Fibroblast of skin of right quadriceps (primary cell): ENCODE data around the gene PTK6.
"Not testable (repeated sequence)": the region's sequence is repeated elsewhere in the genome, so short reads cannot be mapped to it uniquely, and the experiment has no call there.

Experiments used
- DNase-seq: peaks from one replicate; pipeline ENCODE4 v3.0.0-alpha.2; 2013

The PTK6 gene

DNA sequence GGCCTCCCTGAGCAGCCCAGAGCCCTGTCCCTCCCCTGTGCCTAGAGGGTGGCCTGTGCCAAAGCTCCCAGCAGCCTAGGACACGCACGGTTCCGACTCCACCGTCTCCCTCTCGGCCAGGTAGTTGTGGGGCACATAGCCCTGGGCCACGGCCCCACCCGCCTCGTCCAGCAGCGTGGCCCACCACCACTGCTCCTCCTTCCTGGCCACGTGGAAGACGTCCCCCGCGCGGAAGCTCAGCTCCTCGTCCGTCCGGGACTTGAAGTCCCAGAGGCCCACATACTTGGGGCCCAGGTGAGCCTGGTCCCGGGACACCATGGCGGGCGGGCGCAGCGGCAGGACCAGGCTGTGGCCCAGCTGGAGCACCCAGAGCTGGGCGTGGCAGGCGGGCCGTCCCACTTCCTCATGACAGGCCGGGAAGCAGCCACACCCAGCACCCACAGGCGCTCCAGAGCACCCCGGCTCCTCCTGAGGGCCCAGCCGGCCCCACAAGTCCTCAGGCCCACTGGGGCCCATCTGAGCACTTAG is at the start of gene PTK6:
Gene PTK6 (minus strand): TSS at position 380 of the 528 bp plus-strand sequence. CDS start 62 bp downstream, at position 318.
- DNase-seq = no peak

DNA sequence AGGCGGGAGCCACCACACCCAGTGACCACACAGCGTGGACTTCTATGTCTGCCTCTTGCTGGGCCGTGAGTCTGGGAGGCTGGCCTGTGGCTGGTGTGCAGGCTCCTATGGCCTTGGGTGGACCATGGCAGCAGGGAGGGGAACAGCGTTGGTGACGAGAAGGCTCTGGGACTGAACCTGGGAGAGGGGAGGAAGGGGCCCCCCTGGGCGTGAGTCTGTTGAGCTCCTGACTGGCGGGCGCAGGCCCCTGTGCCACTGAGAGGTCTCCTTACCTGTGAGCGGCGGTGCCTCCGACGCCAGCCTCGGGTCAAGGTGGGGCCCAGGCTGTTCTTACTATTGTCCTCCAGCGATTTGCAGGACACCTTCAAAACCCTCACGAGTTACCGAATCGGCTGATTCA is 49.6 kb upstream of the PTK6 start:
- DNase-seq = no peak

DNA sequence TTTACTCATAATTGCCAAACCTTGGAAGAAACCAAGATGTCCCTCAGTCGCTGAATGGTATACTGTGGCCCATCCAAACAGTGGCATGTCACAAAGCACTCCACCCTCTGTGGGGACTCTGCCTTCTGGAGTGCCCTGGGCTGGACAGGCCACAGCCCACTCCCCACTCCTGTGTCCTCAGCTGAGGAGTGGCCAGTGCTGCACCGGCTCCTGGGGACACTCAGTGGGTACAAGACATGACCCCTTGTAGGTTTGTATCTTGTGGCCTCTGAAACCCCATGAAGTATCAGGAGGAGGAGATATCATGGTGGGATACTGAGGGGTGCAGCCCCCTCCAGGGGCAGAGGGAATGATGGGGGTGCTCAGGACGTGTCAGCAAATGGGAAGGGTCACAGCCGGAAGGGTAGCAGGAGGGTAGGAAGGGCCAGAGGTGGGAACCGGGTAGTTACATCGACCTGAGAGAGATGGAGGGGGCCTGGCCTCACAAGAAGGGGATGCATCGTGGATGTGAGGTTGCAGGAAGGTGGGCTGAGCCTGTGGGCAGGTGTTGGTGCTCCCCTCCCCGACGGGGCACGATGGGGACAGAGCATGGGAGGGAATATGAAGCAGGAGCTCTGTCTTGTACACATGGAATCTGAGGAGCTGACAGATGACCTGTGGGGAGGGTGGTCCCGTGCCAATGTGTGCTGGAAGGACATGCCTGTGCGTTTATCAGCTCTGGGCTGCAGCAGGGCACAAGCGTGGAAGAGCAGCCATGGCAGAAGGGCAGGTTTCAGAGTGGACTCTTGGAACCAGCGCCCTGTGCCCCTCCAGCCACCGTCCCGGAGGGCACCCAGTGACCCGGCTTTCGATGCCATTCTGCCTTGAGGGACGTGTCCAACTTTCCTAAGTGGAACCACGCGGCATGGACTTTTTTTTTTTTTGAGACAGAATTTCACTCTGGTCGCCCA is 48.7 kb upstream of the PTK6 start:
- DNase-seq = no peak

DNA sequence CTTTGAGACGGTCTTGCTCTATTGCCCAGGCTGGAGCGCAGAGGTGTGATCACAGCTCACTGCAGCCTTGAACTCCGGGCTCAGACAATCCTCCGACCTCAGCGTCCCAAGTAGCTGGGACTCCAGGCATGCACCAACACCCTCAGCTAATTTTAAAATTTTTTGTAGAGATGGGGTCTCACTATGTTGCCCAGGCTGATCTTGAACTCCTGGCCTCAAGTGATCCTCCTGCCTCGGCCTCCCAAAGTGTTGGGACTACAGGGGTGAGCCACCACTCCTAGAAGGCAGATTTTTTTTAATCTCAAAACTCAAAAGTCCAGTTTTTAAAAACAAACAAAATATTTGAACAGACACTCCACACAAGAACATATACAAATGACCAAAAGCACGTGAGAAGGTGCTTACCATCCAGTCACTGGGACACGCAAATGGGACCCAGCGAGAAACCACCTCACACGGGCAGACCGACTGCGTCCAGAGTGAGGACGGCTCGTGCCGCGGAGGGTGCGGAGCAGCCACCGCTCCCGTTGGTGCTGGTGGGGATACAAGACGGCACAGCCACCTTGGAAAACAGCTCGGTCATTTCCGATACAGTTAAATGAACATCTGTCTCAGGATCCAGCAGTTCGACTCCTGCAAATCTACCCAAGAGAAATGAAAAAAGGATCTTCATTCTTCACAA is 45.3 kb upstream of the PTK6 start:
- no peak for DNase-seq

DNA sequence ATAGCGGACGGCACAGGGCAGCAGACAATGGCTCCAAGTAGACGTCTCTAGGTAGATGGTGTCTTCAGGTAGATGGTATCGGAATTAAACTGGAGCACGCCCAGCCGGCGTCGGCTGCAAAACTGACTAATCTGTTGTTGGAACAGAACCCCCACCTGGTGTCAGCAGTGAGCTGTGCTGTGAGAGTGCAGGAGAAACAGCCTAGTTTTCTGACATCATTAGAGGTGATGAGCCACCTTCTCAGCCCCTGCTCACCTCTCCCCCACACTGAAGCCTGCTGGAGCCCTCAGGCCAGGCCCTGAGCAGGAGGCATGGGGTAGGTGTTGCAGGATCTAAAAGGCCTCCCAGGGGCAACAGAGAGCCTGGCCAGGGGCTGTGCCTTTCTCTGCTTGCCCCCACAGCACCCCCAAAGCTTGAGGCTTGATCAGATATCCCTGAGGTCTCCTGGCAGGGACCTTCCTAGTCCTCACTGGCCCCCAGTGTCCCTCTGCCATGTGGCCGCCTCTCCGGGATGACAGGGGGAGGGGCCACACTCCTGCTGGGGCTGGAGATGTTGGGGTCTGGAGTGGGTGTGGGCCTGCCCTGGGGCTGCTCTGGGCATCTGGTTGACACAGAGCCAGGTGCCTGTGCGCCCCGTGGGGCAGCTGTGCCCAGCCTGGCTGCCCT is 43.8 kb upstream of the PTK6 start:
- peak; percentile 36 for DNase-seq

DNA sequence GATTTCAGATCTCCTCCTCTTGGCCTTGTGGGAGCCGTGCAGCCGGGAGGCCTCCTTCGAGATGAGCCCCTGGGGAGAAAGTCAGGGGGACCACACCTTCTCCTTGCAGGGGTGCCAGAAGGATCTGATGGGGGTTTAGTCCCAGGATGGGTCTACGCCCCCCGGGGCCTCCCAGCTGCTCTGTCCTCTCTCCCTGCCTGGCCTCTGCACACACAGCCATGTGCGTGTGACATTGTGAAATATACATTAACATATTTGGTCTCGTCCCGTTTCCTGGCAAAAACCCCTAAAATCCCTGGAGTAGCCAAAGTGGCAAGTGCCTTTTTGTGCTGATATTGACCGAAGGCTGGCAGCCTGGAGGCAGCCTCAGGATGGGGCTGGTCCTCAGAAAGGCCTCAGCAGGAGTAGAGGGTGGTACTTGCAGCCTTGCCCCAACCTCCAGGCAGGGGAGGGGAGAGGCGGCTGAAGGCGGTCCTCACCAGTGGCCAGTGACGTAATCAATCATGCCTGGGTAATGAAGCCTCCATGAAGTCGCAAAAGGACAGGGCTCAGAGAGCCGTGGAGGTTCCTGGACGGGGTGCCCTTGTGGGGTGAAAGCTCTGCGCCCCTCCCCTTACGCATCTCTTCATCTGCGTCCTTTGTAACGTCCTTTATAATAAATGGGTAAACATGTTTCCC is 42.0 kb upstream of the PTK6 start:
- DNase-seq = no peak

DNA sequence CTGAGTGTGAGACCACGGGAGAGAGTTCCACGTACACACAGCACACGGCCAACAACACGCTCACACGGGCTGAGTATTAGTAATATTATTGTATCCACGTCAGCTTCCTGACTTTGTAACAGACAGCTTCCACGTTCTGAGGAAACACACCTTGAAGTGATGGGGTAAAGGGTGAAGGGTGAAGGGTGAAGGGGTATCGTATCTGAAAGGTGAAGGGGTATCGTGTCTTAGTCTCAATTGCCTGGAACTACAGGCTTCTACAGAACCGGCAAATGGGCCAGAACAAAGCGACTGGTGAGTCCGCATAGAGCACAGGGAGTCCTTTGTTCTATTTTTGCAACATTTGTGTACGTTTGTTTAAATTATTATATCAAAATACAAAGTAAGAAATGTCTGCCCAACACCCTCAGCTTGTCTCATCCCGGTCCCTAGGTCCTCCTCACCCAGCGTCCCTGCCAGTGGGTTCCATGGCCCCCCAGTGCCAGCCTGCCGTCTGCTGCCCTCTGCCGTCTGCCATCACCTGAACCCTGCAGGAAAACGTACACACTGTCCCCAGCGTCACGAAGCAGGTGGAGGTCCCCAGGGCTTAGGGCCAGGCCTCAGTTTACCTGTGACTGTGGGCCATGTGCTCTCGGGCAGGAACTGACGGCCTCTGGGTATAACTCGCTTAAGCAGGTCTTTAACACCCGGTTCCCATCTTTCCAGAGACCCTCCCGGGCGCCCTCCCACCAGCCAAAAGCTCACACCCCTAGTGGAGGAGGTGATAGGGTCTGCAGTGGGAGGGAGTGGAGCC is 41.2 kb upstream of the PTK6 start:
- DNase-seq = no peak

DNA sequence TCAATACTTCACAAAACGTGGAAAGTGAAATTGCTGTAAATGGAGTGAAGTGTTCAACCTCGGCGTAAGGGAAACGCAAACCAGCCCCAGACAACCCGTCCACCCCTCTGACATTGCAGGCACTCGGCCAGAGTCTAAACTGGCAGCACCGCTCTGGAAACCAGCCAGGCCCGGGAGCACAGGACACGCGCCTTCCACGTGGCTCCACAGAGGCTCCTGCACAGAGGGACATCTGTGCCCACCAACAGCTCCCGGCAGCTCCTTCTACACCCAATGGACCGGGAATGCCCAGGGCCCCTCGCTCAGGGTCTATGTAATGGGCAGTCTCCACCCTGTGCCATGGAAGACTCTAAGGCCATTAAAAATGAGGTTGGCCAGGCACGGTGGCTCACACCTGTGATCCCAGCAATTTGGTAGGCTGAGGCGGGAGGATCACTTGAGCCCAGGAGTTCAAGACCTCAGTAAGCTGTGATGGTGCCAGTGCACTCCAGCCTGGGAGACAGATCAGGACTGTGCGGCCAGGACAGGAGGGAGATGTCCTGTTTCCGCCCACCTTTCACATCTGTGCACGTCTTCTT is 40.2 kb upstream of the PTK6 start:
- no peak for DNase-seq

DNA sequence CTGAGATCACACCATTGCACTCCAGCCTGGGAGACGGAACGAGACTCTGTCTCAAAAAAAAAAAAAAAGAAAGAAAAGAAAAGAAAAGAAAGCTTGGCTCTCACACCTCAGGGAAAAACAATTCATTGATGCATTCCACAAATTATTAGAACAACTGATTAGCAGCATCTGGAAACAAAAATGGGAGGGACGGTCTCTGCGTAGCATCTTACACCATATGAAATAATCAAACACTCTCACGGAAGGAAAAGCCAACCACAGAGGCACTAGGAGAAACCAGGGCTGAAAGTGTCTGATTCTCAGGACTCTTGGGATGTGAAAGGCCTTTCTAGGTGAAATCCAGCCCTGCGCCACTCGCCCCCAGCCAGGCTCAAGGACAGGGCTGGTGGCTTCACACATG is 39.1 kb upstream of the PTK6 start:
- peak; percentile 25 for DNase-seq

DNA sequence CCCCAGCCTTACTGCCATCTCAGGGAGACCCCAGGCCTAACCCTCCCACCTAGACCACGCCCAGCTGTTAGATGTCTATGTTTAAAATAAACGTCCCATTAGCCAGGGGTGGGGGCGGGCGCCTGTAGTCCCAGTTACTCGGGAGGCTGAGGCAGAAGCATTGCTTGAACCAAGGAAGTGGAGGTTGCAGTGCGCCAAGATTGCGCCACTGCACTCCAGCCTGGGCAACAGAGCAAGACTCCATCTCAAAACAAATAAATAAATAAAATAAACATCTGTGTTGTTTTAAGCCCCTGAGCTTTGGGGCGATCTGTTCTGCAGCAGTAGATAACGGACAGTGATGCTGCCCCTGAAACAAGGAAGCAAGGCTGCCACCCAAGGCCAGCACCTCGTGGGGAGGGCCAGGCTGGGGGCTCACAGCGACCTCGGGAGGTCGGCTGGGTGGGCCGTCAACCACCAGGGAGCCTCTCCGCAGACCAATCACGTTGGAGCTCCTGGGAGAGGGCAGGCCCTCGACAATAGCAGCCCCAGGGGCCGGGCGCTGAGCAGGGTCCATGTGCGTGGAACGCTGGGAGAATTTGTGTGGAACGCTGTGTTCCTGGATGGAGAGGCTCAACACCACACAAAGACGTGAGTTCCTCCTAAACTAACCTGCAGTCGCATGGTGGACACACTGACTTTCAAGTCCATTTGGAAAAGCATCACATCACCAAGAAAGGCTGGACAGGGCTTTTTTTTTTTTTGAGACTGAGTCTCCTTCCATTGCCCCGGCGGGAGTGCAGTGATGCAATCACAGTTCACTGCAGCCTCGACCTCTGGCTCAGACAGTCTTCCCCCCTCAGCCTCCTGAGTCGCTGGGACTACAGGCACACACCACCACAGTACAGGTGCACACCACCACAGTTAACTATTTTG is 37.9 kb upstream of the PTK6 start:
- DNase-seq = no peak

DNA sequence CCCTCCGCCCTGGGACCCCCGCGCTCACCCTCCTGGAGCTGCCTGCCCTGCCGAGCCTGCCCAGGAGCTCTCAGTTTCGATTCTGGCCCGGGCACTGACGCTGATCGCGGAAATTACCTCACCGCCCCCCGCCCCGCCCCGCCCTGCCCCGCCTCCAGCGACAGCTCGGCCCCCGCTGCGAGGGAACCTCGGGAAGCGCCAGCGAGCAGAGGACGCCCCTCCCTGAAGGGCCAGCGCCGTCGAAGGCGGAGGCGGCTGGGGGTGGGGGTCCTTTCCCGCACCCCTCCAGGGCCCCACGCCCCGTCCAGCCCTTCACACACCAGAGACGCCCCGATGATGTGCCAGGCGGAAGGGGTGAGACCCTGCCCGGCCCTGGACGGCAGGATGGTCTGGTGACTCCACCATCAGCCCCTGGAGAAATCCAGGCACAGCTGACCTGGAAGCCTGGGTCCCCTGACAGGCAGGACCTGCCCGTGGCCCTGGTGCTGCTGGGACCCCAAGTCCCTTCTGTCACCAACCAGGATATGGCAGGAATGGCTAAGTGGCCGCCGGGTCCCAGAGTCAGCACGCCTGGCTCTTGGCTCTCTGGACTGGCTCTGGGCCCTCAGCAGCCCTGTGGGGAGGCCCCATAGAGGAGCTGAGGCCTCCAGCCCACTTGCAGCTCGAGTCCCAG is 37.1 kb upstream of the PTK6 start, which contains the start of gene HELZ2:
Gene HELZ2 (minus strand): TSS at position 84 of the 673 bp plus-strand sequence. CDS start 1,854 bp downstream, outside the sequence.
- DNase-seq = peak; percentile 68

DNA sequence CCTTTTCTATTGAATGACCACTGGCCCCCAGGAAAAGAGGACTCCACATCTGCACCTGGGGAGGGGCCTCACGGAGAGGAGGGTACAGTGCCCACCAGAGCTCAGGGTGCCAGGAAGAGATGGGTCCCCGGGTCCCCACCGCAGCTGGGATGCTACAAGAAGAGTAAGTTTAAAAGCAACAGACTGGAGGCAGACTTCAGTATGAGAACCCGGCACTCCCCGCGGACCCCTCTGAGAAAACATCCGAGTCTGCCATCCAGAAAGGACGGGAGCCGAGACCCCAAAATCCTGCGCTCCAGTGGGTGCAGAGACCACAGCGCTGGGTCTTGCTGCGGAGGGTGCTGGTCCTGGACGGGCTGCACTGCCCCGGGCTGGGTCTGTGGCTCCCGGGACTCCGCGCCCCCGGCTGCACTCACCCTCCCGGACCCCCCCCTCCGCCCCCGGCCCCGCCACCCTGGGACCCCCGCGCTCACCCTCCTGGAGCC is 36.5 kb upstream of the PTK6 start:
- DNase-seq = no peak

DNA sequence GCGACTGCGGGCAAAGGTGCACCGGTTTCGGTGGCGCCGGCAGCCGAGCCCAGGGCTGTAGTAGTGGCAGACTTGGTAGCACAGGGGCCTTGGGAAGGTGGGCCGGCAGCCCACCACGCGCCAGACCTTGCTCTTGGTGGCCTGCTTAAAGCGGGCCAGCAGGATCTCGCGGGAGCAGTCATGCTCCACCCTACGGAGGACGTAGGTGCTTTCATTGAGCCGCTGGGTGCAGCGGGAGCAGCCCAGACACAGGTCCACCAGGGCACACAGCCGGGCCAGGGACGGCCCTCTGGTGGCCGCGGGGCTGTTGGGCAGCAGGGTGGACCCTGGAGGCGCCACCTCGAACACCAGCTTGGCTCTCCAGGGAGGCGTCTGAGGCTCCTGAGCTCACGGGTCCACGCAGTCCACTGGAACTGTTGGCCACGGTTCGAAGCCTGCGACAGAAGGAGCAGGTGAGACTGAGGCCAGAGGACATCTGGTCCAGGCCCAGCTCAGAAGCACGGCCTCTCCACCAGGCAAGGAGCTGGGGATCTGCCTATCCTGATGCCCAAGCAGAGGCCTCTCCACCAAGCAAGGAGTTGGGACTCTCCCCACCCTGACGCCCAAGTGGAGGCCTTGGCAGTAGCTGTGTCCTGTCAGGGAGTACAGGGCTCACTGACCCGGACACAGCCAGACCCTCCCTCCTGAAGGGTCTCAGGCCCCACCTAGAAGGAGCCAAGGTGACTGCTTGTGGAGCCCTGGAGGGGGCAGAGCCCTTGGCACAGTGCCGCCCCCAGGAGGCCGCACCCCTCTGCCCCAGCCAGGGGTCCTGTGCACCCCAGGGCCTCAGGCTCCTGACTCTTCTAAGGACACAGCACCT is 35.8 kb upstream of the PTK6 start:
- DNase-seq = no peak

DNA sequence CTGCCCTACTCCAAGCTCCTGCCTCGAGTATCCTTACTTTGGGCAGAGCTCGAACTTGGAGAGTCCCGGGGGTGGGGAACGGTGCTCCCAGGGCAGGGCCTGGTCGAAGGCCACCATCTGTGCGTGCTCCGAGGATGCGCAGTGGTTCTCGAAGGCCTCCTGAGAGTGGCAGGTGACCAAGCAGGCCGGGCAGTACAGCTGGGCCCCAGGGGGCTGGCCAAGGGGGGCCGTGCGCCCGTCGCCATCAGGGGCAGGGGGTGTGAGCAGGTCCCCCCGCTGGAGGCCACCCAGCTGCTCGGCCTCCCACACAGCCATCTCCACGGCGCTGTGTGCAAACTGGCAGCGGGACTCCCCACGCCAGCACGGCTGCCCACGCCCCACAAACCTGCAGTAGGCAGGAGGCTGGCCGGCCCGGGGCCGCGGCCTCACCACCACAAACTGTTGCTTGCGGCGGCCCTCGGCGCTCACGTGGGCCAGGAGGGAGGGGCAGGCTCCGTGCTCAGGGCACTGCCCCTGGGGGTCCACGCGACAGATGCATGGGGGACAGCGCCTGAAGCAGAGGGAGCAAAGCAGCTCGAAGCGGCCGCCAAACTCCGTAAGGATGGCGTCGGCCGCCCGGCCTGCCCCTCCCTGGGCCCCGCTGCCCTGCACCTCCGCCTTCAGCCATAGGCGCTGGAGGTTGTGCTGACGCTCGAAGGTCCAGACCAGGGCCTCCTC is 35.1 kb upstream of the PTK6 start:
- no peak for DNase-seq

DNA sequence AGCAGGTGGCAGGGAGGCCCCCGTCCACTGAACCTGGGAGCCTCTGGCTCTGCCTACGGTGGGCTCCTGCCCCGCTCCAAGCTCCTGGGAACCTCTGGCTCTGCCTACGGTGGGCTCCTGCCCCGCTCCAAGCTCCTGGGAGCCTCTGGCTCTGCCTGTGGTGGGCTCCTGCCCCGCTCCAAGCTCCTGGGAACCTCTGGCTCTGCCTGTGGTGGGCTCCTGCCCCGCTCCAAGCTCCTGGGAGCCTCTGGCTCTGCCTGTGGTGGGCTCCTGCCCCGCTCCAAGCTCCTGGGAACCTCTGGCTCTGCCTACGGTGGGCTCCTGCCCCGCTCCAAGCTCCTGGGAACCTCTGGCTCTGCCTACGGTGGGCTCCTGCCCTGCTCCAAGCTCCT is 33.9 kb upstream of the PTK6 start:
- DNase-seq = not testable (repeated sequence)

DNA sequence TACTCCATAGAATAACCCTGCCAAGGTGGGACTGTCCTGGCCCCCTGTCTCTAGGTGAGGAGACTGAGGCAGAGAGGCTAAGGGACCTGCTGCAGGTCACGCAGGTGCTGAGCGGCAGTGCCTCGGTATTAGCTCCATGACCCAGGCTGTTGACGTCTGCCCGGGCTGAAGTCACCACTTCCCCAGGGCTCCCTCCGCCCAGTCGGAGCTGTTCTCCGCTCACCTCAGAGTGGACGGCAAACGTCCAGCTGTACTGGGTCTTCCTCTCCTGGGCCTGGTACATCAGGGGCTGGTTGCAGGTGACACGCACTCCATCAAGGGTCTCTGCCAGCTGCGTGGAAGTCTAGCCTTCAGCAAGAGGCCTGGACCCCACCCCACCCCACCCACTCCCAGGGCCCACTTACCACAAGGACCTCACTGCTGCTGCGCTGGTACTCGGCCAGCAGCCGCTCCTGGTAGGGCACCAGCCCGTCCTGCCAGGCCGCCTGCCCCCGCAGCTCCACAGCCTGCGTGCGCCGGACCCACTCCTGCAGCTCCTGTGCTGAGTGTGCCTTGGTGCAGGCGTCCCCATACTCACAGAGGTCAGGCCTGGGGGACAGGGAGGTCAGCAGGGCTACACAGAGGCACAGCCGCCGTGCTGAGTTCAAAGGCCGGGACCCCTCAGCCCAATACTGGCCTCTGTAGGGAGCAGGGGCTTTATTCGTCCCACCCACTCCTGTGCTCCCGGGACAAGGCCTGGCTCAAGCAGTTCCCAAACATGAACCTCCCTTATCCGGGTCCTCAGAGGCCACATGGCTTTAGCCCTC is 33.3 kb upstream of the PTK6 start:
- no peak for DNase-seq
